HepG2 (cell line): ENCODE data around the gene NFE2L3.

Experiments used
- CREB1 ChIP-seq, 2 experiments: fragments of 450-650 bp in 1 of 2; IDR thresholded peaks; 2 replicates each; pipeline ENCODE4 v1.6.1; 2016 to 2017; ENCODE audit warnings: control low read depth in 1 of 2, mild to moderate bottlenecking in 1 of 2, missing compliant biosample characterization in 1 of 2, missing genetic modification characterization in 1 of 2
- POLR2A ChIP-seq, 2 experiments: IDR thresholded peaks; 2 replicates each; pipeline ENCODE4 v1.6.1; 2011; ENCODE audit warnings: low read depth in 2 of 2, low read length in 2 of 2, mild to moderate bottlenecking in 1 of 2, moderate library complexity in 1 of 2; ENCODE audit not compliant: insufficient read depth in 1 of 2
- TF ChIP-seq, protein P1 (sequence below): sonication (generic); formaldehyde crosslinking; IDR thresholded peaks from 2 replicates; pipeline ENCODE4 v1.5.0; 2020; ENCODE audit warnings: mild to moderate bottlenecking, missing genetic modification reagents, moderate library complexity

DNA sequence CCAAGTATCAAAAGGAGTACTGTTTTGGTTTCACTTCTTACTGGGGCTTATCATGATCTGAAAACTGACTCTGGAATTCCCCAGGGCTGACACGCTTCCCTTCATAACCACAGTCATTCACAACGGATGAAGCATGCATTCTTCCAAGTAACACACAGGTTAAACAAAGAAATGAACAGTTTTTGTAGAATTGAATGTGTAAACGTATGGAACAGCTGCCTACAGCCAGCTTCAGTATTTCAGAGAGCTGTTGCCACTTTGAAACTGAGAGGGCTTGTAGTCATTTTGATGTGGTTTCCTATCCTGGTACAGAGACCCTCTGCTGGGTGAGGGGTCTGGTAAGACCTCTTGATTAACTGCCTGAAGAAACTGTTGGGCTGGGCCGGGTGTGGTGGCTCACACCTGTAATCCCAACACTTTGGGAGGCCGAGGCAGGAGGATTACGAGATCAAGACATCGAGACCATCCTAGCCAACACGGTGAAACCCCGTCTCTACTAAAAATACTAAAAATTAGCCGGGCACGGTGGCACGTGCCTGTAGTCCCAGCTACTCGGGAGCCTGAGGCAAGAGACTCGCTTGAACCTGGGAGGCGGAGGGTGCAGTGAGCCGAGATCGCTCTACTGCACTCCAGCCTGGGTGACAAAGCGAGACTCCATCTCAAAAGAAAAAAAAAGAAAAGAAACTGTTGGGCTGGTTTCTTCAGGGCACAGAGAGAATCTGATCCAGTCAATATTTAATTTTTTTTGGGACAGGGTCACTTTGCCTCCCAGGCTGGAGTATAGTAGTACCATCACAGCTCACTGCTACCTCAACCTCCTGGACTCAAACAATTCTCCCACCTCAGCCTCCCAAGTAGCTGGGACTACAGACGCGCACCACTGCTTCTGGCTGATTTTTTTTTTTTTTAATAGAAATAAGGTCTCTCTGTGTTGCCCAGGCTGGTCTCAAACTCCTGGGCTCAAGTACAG is 4.7 kb downstream of the NFE2L3 start:
- TF ChIP-seq, protein P1, sequence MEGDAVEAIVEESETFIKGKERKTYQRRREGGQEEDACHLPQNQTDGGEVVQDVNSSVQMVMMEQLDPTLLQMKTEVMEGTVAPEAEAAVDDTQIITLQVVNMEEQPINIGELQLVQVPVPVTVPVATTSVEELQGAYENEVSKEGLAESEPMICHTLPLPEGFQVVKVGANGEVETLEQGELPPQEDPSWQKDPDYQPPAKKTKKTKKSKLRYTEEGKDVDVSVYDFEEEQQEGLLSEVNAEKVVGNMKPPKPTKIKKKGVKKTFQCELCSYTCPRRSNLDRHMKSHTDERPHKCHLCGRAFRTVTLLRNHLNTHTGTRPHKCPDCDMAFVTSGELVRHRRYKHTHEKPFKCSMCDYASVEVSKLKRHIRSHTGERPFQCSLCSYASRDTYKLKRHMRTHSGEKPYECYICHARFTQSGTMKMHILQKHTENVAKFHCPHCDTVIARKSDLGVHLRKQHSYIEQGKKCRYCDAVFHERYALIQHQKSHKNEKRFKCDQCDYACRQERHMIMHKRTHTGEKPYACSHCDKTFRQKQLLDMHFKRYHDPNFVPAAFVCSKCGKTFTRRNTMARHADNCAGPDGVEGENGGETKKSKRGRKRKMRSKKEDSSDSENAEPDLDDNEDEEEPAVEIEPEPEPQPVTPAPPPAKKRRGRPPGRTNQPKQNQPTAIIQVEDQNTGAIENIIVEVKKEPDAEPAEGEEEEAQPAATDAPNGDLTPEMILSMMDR: no peak
- no peak for TF ChIP-seq CREB1 (IDR thresholded peaks at IDR 0.05)
- no peak for TF ChIP-seq CREB1 (CRISPR knock-in tag; IDR thresholded peaks at IDR 0.05)
- no peak for TF ChIP-seq POLR2A (IDR thresholded peaks at IDR 0.05; ENCODE audit: insufficient read depth in 1 of 2, low read depth in 2 of 2, low read length in 2 of 2)
